GM12878 (cell line): ENCODE data around the gene DCTPP1. TPM values are rescaled to one million over a fixed set of nuclear protein-coding genes. Genes with fewer than 3 reads are reported as not detected.

ENCODE experiments used
- ASH2L ChIP-seq: fragments of 300-600, 200-600 bp; sonication (generic); IDR thresholded peaks from 2 replicates; pipeline ENCODE4 v1.6.1; 2017; ENCODE audit warnings: low read depth, mild to moderate bottlenecking, borderline replicate concordance
- BHLHE40 ChIP-seq, 2 experiments: fragments of 450-650 bp in 1 of 2; IDR thresholded peaks; 2 replicates each; pipeline ENCODE4 v1.6.1; 2011 to 2017; ENCODE audit warnings: low read depth in 2 of 2, borderline replicate concordance in 1 of 2, improper control_type of control experiment in 1 of 2, low read length in 1 of 2, mild to moderate bottlenecking in 1 of 2
- CBX3 ChIP-seq: fragments of 200-600 bp; sonication (generic); IDR thresholded peaks from 2 replicates; pipeline ENCODE4 v1.6.1; 2016; ENCODE audit warnings: low read depth, borderline replicate concordance
- CHD4 ChIP-seq: fragments of 200-600 bp; sonication (generic); IDR thresholded peaks from 2 replicates; pipeline ENCODE4 v1.6.1; 2016; ENCODE audit warnings: mild to moderate bottlenecking
- EED ChIP-seq: sonication (generic); IDR thresholded peaks from 2 replicates; pipeline ENCODE4 v1.6.1; 2016; ENCODE audit warnings: antibody characterized with exemption, low read depth
- IRF4 ChIP-seq: IDR thresholded peaks from 2 replicates; pipeline ENCODE4 v1.6.1; 2011; ENCODE audit warnings: low read depth, low read length
- JUNB ChIP-seq: IDR thresholded peaks from 2 replicates; pipeline ENCODE4 v1.6.1; 2016; ENCODE audit warnings: antibody characterized with exemption, mild to moderate bottlenecking
- JUND ChIP-seq: IDR thresholded peaks from 2 replicates; pipeline ENCODE4 v1.6.1; 2012; ENCODE audit warnings: low read depth, mild to moderate bottlenecking, low read length, improper control_type of control experiment, moderate library complexity
- KLF5 ChIP-seq: fragments of 450-650 bp; IDR thresholded peaks from 2 replicates; pipeline ENCODE4 v1.6.1; 2014; ENCODE audit warnings: mild to moderate bottlenecking; ENCODE audit not compliant: partially characterized antibody
- MEF2A ChIP-seq: IDR thresholded peaks from 2 replicates; pipeline ENCODE4 v1.6.1; 2011; ENCODE audit warnings: low read depth, mild to moderate bottlenecking, low read length, moderate library complexity; ENCODE audit not compliant: insufficient read depth
- NFXL1 ChIP-seq: fragments of 450-650 bp; IDR thresholded peaks from 2 replicates; pipeline ENCODE4 v1.6.1; 2017; ENCODE audit warnings: antibody characterized with exemption, mild to moderate bottlenecking, borderline replicate concordance
- NFYA ChIP-seq: IDR thresholded peaks from 2 replicates; pipeline ENCODE4 v1.6.1; 2011; ENCODE audit warnings: low read depth, mild to moderate bottlenecking, low read length, improper control_type of control experiment, borderline replicate concordance
- PAX8 ChIP-seq: fragments of 450-650 bp; IDR thresholded peaks from 2 replicates; pipeline ENCODE4 v1.6.1; 2017; ENCODE audit warnings: mild to moderate bottlenecking, moderate library complexity
- POLR2A ChIP-seq: IDR thresholded peaks from 2 replicates; pipeline ENCODE4 v1.6.1; 2011; ENCODE audit warnings: low read depth, mild to moderate bottlenecking, low read length
- POU2F2 ChIP-seq: IDR thresholded peaks from 3 replicates; pipeline ENCODE4 v1.6.1; 2011; ENCODE audit warnings: low read depth, mild to moderate bottlenecking, low read length, borderline replicate concordance
- SUZ12 ChIP-seq: fragments of 200-600 bp; sonication (generic); IDR thresholded peaks from one replicate; pipeline ENCODE4 v1.6.1; 2018; ENCODE audit warnings: antibody characterized with exemption, mild to moderate bottlenecking; ENCODE audit not compliant: unreplicated experiment
- WRNIP1 ChIP-seq: IDR thresholded peaks from 2 replicates; pipeline ENCODE4 v1.6.1; 2011; ENCODE audit warnings: low read depth, low read length, improper control_type of control experiment, borderline replicate concordance
- polyA plus RNA-seq, 11 experiments: library from polyadenylated mRNA; depleted of rRNA in 4 of 11; unstranded in 6 of 11; stranded (reverse) in 5 of 11; fragments of >200 nt; fragmentation: Nextera tagmentation in 4 of 11; fragmentation: Illumina TruSeq in 1 of 11; extraction: Ambion mirVana in 4 of 11; extraction: Trizol in 1 of 11; gene quantifications; 1 replicate in 1 of 11; 2 replicates in 10 of 11; pipeline versions ENCODE4 v1.2.1 to v1.2.3, GENCODE V29; 2011 to 2016; ENCODE audit warnings: inconsistent platforms in 2 of 11, missing spikeins in 2 of 11, low read depth in 1 of 11
- total RNA-seq, 4 experiments: library from RNA; depleted of rRNA in 3 of 4; stranded (reverse); fragments of >200 nt in 3 of 4; fragmentation: Illumina TruSeq in 1 of 4; extraction: Trizol in 1 of 4; gene quantifications; 2 replicates each; pipeline versions ENCODE4 v1.2.1 to v1.2.3, GENCODE V29; 2013 to 2021
- TF ChIP-seq, protein P1 (sequence below): IDR thresholded peaks from 2 replicates; pipeline ENCODE4 v1.6.1; 2012; ENCODE audit warnings: mild to moderate bottlenecking, low read depth, low read length
- TF ChIP-seq, protein P2 (sequence below): fragments of 450-650 bp; IDR thresholded peaks from 2 replicates; pipeline ENCODE4 v1.6.1; 2017; ENCODE audit warnings: mild to moderate bottlenecking
- TF ChIP-seq, protein P3 (sequence below): IDR thresholded peaks from 2 replicates; pipeline ENCODE4 v1.6.1; 2011; ENCODE audit warnings: low read depth, low read length, improper control_type of control experiment, borderline replicate concordance
- TF ChIP-seq, protein P4 (sequence below): IDR thresholded peaks from 2 replicates; pipeline ENCODE4 v1.6.1; 2012; ENCODE audit warnings: low read depth, low read length, improper control_type of control experiment
- TF ChIP-seq, protein P5 (sequence below): IDR thresholded peaks from 2 replicates; pipeline ENCODE4 v1.6.1; 2011; ENCODE audit warnings: low read depth, mild to moderate bottlenecking, low read length, moderate library complexity, borderline replicate concordance; ENCODE audit errors: extremely low read depth

The DCTPP1 gene
- total and polyA plus RNA-seq, 10 of the 15 experiments (the other 5 are each of a cell fraction or from before 2014, with no cell fraction given) = 72.1 to 266 (median 157) TPM

DNA sequence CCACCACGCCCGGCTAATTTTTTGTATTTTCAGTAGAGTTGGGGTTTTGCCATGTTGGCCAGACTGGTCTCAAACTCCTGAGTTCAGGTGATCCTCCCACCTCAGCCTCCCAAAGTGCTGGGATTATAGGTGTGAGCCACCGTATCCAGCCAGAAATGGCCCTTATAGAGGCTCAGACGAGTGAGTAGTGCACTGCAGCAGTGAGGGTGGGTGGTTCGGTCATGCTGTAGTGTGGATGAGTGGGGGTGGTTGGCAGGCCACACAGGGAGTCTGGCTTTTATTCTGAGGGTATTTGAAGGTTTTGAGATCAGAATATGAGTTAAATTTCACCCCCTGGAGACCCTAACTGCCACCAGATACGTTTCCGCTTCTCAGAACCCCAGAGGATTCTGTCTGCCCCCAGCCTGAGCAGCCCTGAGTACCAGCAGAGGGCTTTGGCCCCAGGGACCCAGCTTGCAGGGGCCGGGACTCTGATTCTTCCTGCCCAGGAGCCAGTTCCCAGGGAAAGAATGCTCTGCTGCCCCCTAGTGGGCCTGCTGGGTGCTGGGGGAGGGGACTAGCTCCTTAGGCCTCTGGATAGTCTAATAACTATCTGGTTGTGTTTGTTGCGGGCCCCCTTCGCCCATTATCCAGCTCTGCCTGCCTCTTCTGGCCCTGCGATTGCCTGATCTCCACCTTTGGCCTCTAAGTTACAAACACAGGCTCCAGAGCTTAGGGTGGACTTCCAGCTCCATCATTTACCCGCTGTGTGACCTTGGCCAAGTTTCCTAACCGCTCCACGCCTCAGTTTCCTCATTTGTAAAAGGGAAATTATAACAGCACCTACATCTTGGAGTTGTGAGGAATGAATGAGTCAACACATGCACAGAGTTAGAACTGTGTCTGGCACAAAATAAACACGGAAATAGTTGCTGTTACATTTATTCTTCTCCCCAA lies 20.4 kb downstream of the DCTPP1 start (continued):
- TF ChIP-seq, protein P1, sequence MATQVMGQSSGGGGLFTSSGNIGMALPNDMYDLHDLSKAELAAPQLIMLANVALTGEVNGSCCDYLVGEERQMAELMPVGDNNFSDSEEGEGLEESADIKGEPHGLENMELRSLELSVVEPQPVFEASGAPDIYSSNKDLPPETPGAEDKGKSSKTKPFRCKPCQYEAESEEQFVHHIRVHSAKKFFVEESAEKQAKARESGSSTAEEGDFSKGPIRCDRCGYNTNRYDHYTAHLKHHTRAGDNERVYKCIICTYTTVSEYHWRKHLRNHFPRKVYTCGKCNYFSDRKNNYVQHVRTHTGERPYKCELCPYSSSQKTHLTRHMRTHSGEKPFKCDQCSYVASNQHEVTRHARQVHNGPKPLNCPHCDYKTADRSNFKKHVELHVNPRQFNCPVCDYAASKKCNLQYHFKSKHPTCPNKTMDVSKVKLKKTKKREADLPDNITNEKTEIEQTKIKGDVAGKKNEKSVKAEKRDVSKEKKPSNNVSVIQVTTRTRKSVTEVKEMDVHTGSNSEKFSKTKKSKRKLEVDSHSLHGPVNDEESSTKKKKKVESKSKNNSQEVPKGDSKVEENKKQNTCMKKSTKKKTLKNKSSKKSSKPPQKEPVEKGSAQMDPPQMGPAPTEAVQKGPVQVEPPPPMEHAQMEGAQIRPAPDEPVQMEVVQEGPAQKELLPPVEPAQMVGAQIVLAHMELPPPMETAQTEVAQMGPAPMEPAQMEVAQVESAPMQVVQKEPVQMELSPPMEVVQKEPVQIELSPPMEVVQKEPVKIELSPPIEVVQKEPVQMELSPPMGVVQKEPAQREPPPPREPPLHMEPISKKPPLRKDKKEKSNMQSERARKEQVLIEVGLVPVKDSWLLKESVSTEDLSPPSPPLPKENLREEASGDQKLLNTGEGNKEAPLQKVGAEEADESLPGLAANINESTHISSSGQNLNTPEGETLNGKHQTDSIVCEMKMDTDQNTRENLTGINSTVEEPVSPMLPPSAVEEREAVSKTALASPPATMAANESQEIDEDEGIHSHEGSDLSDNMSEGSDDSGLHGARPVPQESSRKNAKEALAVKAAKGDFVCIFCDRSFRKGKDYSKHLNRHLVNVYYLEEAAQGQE = no peak
- TF ChIP-seq EED = peak; percentile 61
- TF ChIP-seq SUZ12 = no peak
- TF ChIP-seq, protein P2, sequence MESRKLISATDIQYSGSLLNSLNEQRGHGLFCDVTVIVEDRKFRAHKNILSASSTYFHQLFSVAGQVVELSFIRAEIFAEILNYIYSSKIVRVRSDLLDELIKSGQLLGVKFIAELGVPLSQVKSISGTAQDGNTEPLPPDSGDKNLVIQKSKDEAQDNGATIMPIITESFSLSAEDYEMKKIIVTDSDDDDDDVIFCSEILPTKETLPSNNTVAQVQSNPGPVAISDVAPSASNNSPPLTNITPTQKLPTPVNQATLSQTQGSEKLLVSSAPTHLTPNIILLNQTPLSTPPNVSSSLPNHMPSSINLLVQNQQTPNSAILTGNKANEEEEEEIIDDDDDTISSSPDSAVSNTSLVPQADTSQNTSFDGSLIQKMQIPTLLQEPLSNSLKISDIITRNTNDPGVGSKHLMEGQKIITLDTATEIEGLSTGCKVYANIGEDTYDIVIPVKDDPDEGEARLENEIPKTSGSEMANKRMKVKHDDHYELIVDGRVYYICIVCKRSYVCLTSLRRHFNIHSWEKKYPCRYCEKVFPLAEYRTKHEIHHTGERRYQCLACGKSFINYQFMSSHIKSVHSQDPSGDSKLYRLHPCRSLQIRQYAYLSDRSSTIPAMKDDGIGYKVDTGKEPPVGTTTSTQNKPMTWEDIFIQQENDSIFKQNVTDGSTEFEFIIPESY = no peak
- TF ChIP-seq CHD4 = no peak
- no peak for TF ChIP-seq KLF5
- no peak for TF ChIP-seq POU2F2
- no peak for TF ChIP-seq IRF4
- no peak for TF ChIP-seq JUNB
- TF ChIP-seq JUND = no peak
- TF ChIP-seq POLR2A = no peak
- no peak for TF ChIP-seq CBX3
- TF ChIP-seq NFYA = no peak
- TF ChIP-seq WRNIP1 = 0 out of 2 replicates have a peak, but pooled peaks have one; percentile 57
- TF ChIP-seq NFXL1 = no peak
- no peak for TF ChIP-seq PAX8
- no peak for TF ChIP-seq MEF2A
- TF ChIP-seq BHLHE40 (IDR thresholded peaks at IDR 0.05; ENCODE audit: borderline replicate concordance in 1 of 2, low read depth in 2 of 2, low read length in 1 of 2) = peak; percentile 5 to 22; a peak in 1 of 4 replicates
- TF ChIP-seq, protein P3, sequence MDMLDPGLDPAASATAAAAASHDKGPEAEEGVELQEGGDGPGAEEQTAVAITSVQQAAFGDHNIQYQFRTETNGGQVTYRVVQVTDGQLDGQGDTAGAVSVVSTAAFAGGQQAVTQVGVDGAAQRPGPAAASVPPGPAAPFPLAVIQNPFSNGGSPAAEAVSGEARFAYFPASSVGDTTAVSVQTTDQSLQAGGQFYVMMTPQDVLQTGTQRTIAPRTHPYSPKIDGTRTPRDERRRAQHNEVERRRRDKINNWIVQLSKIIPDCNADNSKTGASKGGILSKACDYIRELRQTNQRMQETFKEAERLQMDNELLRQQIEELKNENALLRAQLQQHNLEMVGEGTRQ = no peak
- TF ChIP-seq, protein P4, sequence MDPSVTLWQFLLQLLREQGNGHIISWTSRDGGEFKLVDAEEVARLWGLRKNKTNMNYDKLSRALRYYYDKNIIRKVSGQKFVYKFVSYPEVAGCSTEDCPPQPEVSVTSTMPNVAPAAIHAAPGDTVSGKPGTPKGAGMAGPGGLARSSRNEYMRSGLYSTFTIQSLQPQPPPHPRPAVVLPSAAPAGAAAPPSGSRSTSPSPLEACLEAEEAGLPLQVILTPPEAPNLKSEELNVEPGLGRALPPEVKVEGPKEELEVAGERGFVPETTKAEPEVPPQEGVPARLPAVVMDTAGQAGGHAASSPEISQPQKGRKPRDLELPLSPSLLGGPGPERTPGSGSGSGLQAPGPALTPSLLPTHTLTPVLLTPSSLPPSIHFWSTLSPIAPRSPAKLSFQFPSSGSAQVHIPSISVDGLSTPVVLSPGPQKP = no peak
- TF ChIP-seq, protein P5, sequence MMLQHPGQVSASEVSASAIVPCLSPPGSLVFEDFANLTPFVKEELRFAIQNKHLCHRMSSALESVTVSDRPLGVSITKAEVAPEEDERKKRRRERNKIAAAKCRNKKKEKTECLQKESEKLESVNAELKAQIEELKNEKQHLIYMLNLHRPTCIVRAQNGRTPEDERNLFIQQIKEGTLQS = no peak
- no peak for TF ChIP-seq ASH2L
